Loucy (cell line): Measurements from ENCODE around the gene PIAS1.

ENCODE experiments used
- H2AFZ ChIP-seq: fragments of 200-600 bp; sonication (generic); 2 replicates; pipeline ENCODE4 v1.6.0; 2016; ENCODE audit warnings: antibody characterized with exemption, mild to moderate bottlenecking, low read length, moderate library complexity
- H3F3A ChIP-seq: fragments of 200-600 bp; 2 replicates; pipeline ENCODE4 v1.6.0; 2016; ENCODE audit warnings: antibody characterized with exemption, low read depth, mild to moderate bottlenecking
- H3K27me3 ChIP-seq: fragments of 200-600 bp; sonication (generic); 2 replicates; pipeline ENCODE4 v1.6.1; 2014; ENCODE audit warnings: low read length, mild to moderate bottlenecking; ENCODE audit not compliant: insufficient read depth, poor library complexity, severe bottlenecking
- H3K36me3 ChIP-seq: fragments of 200-600 bp; sonication (generic); 2 replicates; pipeline ENCODE4 v1.6.1; 2016; ENCODE audit warnings: low read length; ENCODE audit not compliant: insufficient read depth
- H3K4me1 ChIP-seq: fragments of 200-600 bp; sonication (generic); 2 replicates; pipeline ENCODE4 v1.5.1; 2014; ENCODE audit warnings: low read length, mild to moderate bottlenecking; ENCODE audit not compliant: insufficient read depth, poor library complexity, severe bottlenecking
- H3K4me2 ChIP-seq: fragments of 200-600 bp; sonication (generic); 2 replicates; pipeline ENCODE4 v1.6.0; 2014; ENCODE audit warnings: antibody characterized with exemption, low read length, low read depth, mild to moderate bottlenecking; ENCODE audit not compliant: poor library complexity, severe bottlenecking
- H3K4me3 ChIP-seq: fragments of 200-600 bp; sonication (generic); 2 replicates; pipeline ENCODE4 v1.5.1; 2014; ENCODE audit warnings: low read length, mild to moderate bottlenecking, mixed read lengths; ENCODE audit not compliant: poor library complexity, severe bottlenecking
- H3K79me2 ChIP-seq: fragments of 200-600 bp; sonication (generic); 2 replicates; pipeline ENCODE4 v1.6.1; 2014; ENCODE audit warnings: low read length; ENCODE audit not compliant: insufficient read depth
- H3K9ac ChIP-seq: fragments of 200-600 bp; sonication (generic); 2 replicates; pipeline ENCODE4 v1.6.0; 2014; ENCODE audit warnings: mild to moderate bottlenecking, low read depth, low read length, moderate library complexity; ENCODE audit not compliant: poor library complexity, severe bottlenecking
- H3K9me2 ChIP-seq: fragments of 200-600 bp; sonication (generic); replicated peaks from 2 replicates; pipeline ENCODE4 v1.6.1; 2016; ENCODE audit warnings: low read depth, low read length, mixed read lengths
- H3K9me3 ChIP-seq: fragments of 200-600 bp; sonication (generic); 2 replicates; pipeline ENCODE4 v1.6.1; 2014; ENCODE audit warnings: mild to moderate bottlenecking, antibody characterized with exemption, low read length, low read depth; ENCODE audit not compliant: insufficient read depth
- H4K20me1 ChIP-seq: fragments of 200-600 bp; sonication (generic); 2 replicates; pipeline ENCODE4 v1.6.0; 2014; ENCODE audit warnings: antibody characterized with exemption, low read length, mild to moderate bottlenecking; ENCODE audit not compliant: insufficient read depth, poor library complexity, severe bottlenecking
- EZH2phosphoT487 ChIP-seq: fragments of 200-600 bp; IDR thresholded peaks from 2 replicates; pipeline ENCODE4 v1.6.1; 2018; ENCODE audit warnings: antibody characterized with exemption, mild to moderate bottlenecking, moderate library complexity, borderline replicate concordance
- TF ChIP-seq, protein P1 (sequence below): fragments of 200-600 bp; sonication (generic); conservative IDR thresholded peaks from 2 replicates; pipeline ENCODE4 v1.5.1; 2014; ENCODE audit warnings: mild to moderate bottlenecking, antibody characterized with exemption, low read length

Gene PIAS1

DNA sequence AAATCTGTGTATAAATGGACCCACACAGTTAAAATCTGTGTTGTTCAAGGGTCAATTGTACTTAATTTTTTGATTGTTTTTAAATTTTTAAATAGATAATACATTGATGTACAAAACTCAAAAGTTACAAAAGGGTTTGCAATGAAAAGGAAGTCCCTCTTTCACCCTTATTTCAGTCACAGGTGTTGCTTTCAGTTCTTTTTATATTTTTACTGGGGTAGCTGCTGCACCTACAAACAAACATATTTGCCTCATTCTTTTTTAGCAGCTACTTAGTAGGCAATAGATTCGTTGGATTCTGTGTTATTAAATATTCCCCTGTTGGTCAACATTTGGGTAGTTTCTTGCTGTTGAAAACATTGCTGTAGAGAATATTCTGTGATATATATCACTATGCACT lies 44.4 kb downstream of the PIAS1 start:
- H4K20me1 ChIP-seq: peaks cover 32% of the 10 kb centered on the region
- H3K36me3 ChIP-seq: peaks cover 24% of the 10 kb centered on the region
- no peak overlapping the region for H3K9ac ChIP-seq
- H3K4me1 ChIP-seq: peaks cover 8% of the 10 kb centered on the region
- no peak overlapping the region for H3K4me3 ChIP-seq
- H3K79me2 ChIP-seq: peaks cover 95% of the 10 kb centered on the region
- H3K9me2 ChIP-seq: no peaks in the 10 kb centered on the region
- no peak overlapping the region for H2AFZ ChIP-seq
- no peaks in the 10 kb centered on the region for H3K27me3 ChIP-seq
- no peak overlapping the region for H3K4me2 ChIP-seq
- TF ChIP-seq, protein P1, sequence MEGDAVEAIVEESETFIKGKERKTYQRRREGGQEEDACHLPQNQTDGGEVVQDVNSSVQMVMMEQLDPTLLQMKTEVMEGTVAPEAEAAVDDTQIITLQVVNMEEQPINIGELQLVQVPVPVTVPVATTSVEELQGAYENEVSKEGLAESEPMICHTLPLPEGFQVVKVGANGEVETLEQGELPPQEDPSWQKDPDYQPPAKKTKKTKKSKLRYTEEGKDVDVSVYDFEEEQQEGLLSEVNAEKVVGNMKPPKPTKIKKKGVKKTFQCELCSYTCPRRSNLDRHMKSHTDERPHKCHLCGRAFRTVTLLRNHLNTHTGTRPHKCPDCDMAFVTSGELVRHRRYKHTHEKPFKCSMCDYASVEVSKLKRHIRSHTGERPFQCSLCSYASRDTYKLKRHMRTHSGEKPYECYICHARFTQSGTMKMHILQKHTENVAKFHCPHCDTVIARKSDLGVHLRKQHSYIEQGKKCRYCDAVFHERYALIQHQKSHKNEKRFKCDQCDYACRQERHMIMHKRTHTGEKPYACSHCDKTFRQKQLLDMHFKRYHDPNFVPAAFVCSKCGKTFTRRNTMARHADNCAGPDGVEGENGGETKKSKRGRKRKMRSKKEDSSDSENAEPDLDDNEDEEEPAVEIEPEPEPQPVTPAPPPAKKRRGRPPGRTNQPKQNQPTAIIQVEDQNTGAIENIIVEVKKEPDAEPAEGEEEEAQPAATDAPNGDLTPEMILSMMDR: no peak
- no peak for TF ChIP-seq EZH2phosphoT487
- H3F3A ChIP-seq: no peaks in the 10 kb centered on the region
- peaks cover 14% of the 10 kb centered on the region; the same call in 1 of the 2 replicates for H3K9me3 ChIP-seq

DNA sequence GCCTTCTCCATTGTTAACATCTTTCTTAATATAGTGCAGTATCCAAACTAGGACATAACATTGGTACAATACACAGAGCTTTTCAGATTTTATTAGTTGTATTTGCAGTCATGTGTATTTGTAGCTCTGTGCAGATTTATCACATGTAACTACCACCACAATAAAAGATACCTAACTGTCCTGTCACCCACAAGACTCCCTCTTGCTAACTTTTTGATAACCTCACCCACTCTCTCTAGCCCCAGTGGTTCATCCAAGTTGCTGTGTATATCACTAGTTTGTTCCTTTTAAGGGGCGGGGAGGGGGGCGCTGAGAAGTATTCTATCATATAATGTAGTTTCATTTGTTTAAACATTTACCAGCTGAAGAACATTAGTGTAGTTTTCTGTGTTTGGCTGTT lies 46.1 kb downstream of the PIAS1 start:
- Histone ChIP-seq H3K4me2 (no peak overlapping the region), H3K79me2 (peaks cover 97% of the 10 kb centered on the region), H3K27me3 (no peaks in the 10 kb centered on the region), H3F3A (no peaks in the 10 kb centered on the region), H3K4me1 (peaks cover 8% of the 10 kb centered on the region), H3K4me3 (no peak overlapping the region), H3K36me3 (peaks cover 33% of the 10 kb centered on the region), H3K9me3 (peaks cover 17% of the 10 kb centered on the region; the same call in 1 of the 2 replicates), H3K9me2 (no peaks in the 10 kb centered on the region), H3K9ac (no peak overlapping the region), H2AFZ (no peak overlapping the region), H4K20me1 (peaks cover 31% of the 10 kb centered on the region)
- TF ChIP-seq EZH2phosphoT487: no peak
- TF ChIP-seq, protein P1: no peak

DNA sequence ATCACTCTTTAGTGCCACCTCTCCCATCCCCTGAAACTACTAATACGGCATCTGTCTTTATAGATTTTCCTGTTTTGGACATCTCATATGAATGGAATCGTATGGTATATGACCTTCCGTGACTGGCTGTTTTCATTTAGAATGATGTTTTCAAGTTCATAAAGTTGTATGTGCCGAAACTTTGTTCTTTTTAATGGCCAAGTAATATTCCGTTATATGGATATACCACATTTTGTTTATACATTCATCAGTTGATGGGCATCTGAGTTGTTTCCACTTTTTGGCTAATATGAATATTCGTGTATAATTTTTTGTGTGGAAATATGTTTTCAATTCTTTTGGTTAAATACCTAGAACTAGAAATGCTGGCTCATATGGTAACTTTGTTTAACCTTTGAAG lies 49.5 kb downstream of the PIAS1 start:
- H3F3A ChIP-seq: no peaks in the 10 kb centered on the region
- no peak for TF ChIP-seq EZH2phosphoT487
- TF ChIP-seq, protein P1: no peak
- H3K36me3 ChIP-seq: peaks cover 25% of the 10 kb centered on the region
- H2AFZ ChIP-seq: no peak overlapping the region
- H3K9ac ChIP-seq: no peak overlapping the region
- peaks cover 33% of the 10 kb centered on the region for H4K20me1 ChIP-seq
- peaks cover 4% of the 10 kb centered on the region; the same call in 1 of the 2 replicates for H3K9me3 ChIP-seq
- no peaks in the 10 kb centered on the region for H3K9me2 ChIP-seq
- H3K4me3 ChIP-seq: no peak overlapping the region
- no peaks in the 10 kb centered on the region for H3K27me3 ChIP-seq
- peaks cover 99% of the 10 kb centered on the region for H3K79me2 ChIP-seq
- peaks cover 8% of the 10 kb centered on the region for H3K4me1 ChIP-seq
- no peak overlapping the region for H3K4me2 ChIP-seq
